GM12875 (cell line): Measurements from ENCODE around the gene ILF3.

ENCODE experiments used
- H3K4me3 ChIP-seq: one replicate; pipeline ENCODE4 v1.5.1; 2011; ENCODE audit warnings: low read depth, low read length, control low read depth
- CTCF ChIP-seq: IDR thresholded peaks from 2 replicates; pipeline ENCODE4 v1.5.1; 2011; ENCODE audit warnings: low read depth, mild to moderate bottlenecking, control low read depth, inconsistent platforms, low read length, moderate library complexity, borderline replicate concordance; ENCODE audit not compliant: insufficient read depth

Gene ILF3

GRCh38 chr19:10651851-10652250, 2.3 kb upstream of the ILF3 start:
- TF ChIP-seq CTCF = no peak
- no peak overlapping the region for H3K4me3 ChIP-seq

DNA sequence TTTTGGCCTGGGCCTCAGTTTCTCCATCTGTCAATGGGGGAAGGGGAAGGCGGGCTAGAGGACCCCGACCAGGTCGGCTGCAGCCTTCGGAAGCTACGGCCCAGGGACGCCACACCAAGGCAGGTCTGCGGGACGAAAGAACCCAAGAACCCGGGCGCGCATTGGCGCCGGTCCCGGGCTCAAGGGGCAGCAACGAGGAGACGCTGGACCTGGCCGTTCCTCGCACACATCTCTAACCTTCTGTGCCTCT, 739 bp upstream of the ILF3 start:
- TF ChIP-seq CTCF = no peak
- H3K4me3 ChIP-seq = peak overlapping the region; percentile 76

DNA sequence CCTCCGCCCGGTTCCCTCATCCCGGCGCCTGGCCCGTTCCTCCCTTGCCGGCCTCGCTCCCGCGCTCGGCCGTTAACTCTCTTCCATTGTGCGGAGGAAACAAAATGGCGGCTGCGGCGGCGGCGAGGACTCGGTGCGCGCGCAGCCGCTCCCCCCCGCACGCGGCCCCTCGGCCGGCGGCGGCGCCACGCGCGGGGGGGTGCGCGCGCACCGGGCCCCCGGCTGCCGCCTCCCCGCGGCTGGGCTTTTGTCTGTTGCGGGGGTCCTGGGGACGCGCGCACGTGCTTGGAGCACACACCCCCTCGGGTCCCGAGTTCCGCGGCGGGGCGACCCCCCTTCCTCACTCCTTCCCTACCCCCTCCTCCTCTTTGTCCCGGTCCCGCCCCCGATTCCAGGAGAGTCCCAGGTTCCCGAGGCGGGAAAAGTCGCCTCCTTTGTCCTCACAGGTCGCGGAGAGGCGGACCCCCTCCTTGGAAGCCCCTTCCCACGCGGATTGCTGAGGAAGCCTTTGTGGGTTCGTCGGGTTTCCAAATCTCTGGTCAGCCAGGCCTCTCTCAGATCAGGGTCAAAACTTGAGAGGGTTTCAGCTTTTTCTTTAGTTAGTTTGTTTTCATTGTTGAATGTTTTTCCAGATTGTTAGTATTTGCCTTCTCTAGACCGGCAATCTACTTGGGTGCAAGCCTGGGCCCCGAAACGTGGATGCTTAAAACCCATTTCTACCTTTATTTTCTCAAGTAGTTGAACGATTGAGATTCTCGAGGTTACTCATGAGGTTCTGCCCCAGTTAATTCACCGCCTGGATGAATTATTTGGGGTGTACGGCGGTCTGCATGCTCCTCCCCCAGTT, 687 bp downstream of the ILF3 start:
- H3K4me3 ChIP-seq = peak overlapping the region; percentile 76
- TF ChIP-seq CTCF = no peak

GRCh38 chr19:10655457-10656312, 1.5 kb downstream of the ILF3 start:
- H3K4me3 ChIP-seq = peak overlapping the region; percentile 76
- 0 out of 2 replicates have a peak, but pooled peaks have one; percentile 11 for TF ChIP-seq CTCF

DNA sequence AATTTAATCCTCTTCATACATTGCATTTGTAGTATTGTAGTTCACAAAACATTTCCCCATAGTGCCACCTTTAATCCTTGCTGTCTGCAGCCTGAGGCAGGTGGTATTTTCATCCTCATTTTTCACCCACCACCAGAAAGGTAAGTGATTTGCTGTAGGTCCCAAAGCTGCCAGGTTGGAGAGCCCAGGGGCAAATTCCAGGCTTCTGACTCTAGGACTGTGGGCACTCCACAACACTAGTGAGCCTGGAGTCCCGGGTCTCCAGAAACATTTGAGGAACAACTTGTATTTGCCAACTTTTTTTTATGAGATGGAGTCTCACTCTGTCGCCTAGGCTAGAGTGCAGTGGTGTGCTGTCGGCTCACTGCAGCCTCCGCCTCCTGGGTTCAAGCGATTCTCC, 6.2 kb downstream of the ILF3 start:
- no peak overlapping the region for H3K4me3 ChIP-seq
- no peak for TF ChIP-seq CTCF

- no peak for TF ChIP-seq CTCF
- H3K4me3 ChIP-seq = no peak overlapping the region
Observed at GRCh38 chr19:10661946-10662345, 7.8 kb downstream of the ILF3 start.
